Measurements from ENCODE around the gene LDLRAD4. TPM values are rescaled to one million over a fixed set of nuclear protein-coding genes. Genes with fewer than 3 reads are reported as not detected.

LDLRAD4 gene
- total RNA-seq, 1 experiment from 2014 or later, result not detected

DNA sequence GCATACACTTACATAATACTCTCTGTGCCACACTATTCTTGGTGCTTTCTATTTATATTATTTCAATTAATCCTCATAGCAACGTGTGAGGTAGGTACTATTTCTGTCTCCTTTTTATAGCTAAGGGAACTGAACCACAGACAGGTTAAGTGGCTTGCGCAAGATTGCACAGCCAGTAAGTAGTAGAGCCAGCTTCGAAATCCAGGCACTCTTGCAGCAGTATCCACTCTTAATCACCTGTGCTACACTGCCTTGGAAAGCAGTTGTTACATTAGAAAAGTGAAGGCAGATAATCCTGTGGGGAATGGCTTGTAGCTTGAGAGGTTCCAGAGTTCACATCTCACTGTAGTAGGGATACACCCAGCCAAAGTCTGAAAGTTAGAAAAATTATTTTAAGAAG is 198.3 kb downstream of the LDLRAD4 start:
- no peak overlapping the region for H3K27ac ChIP-seq (ENCODE audit: low read length)
- DNase-seq (no peak), ATAC-seq (no peak)
- ChIA-PET CTCF (no interaction called here), POLR2A (ENCODE audit: unreplicated experiment) (no interaction called here)
- no peaks in the 10 kb centered on the region for H3F3A ChIP-seq (ENCODE audit: low read length, unreplicated experiment)
- no peaks in the 10 kb centered on the region for H3K9me3 ChIP-seq (ENCODE audit: low read length)
- H3K4me1 ChIP-seq (ENCODE audit: insufficient read depth, low read length), result peaks cover 5% of the 10 kb centered on the region; the same call in 1 of the 2 replicates
- no peaks in the 10 kb centered on the region for H3K9me2 ChIP-seq (replicated peaks; ENCODE audit: low read length)
- no peaks in the 10 kb centered on the region for H3K79me2 ChIP-seq (ENCODE audit: low read length)
- no peaks in the 10 kb centered on the region for H3K36me3 ChIP-seq (ENCODE audit: low read depth, low read length)
- H4K20me1 ChIP-seq (ENCODE audit: low read length), result no peaks in the 10 kb centered on the region
- no peak overlapping the region for H2AFZ ChIP-seq (ENCODE audit: low read length)
- TF ChIP-seq EZH2 (IDR thresholded peaks at IDR 0.05; ENCODE audit: low read length, unreplicated experiment) (no peak), EZH2phosphoT487 (IDR thresholded peaks at IDR 0.05; ENCODE audit: borderline replicate concordance, low read length) (no peak)
- TF ChIP-seq, protein P1, sequence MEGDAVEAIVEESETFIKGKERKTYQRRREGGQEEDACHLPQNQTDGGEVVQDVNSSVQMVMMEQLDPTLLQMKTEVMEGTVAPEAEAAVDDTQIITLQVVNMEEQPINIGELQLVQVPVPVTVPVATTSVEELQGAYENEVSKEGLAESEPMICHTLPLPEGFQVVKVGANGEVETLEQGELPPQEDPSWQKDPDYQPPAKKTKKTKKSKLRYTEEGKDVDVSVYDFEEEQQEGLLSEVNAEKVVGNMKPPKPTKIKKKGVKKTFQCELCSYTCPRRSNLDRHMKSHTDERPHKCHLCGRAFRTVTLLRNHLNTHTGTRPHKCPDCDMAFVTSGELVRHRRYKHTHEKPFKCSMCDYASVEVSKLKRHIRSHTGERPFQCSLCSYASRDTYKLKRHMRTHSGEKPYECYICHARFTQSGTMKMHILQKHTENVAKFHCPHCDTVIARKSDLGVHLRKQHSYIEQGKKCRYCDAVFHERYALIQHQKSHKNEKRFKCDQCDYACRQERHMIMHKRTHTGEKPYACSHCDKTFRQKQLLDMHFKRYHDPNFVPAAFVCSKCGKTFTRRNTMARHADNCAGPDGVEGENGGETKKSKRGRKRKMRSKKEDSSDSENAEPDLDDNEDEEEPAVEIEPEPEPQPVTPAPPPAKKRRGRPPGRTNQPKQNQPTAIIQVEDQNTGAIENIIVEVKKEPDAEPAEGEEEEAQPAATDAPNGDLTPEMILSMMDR (conservative IDR thresholded peaks at IDR 0.05; ENCODE audit: low read depth, low read length), result no peak
- intact Hi-C loops (cut with micrococcal nuclease), result no loop called here
- H3K4me3 ChIP-seq (ENCODE audit: low read length), result no peak overlapping the region
- no TSS peak for BruUV-seq (replicated peaks)
- no peak overlapping the region for H3K9ac ChIP-seq (ENCODE audit: low read length)
- peaks cover 49% of the 10 kb centered on the region for H3K27me3 ChIP-seq (ENCODE audit: low read length)
- H3K4me2 ChIP-seq (ENCODE audit: low read length), result no peak overlapping the region

- H3K27me3 ChIP-seq (ENCODE audit: low read length), result peaks cover 41% of the 10 kb centered on the region
- BruUV-seq (replicated peaks), result no TSS peak
- H3K4me1 ChIP-seq (ENCODE audit: insufficient read depth, low read length), result peaks cover 5% of the 10 kb centered on the region; the same call in 1 of the 2 replicates
- H2AFZ ChIP-seq (ENCODE audit: low read length), result no peak overlapping the region
- no peak overlapping the region for H3K9ac ChIP-seq (ENCODE audit: low read length)
- peak; percentile 20 for DNase-seq
- H3K4me2 ChIP-seq (ENCODE audit: low read length), result no peak overlapping the region
- H3K4me3 ChIP-seq (ENCODE audit: low read length), result no peak overlapping the region
- no peak for ATAC-seq
- H3K27ac ChIP-seq (ENCODE audit: low read length), result no peak overlapping the region
- no peaks in the 10 kb centered on the region for H4K20me1 ChIP-seq (ENCODE audit: low read length)
- no peaks in the 10 kb centered on the region for H3K36me3 ChIP-seq (ENCODE audit: low read depth, low read length)
- no peaks in the 10 kb centered on the region for H3K79me2 ChIP-seq (ENCODE audit: low read length)
- ChIA-PET POLR2A (ENCODE audit: unreplicated experiment) (no interaction called here), CTCF (no interaction called here)
- H3F3A ChIP-seq (ENCODE audit: low read length, unreplicated experiment), result no peaks in the 10 kb centered on the region
- no peaks in the 10 kb centered on the region for H3K9me3 ChIP-seq (ENCODE audit: low read length)
- intact Hi-C loops (cut with micrococcal nuclease), result no loop called here
- TF ChIP-seq EZH2 (IDR thresholded peaks at IDR 0.05; ENCODE audit: low read length, unreplicated experiment), result no peak
- no peak for TF ChIP-seq EZH2phosphoT487 (IDR thresholded peaks at IDR 0.05; ENCODE audit: borderline replicate concordance, low read length)
- TF ChIP-seq, protein P1 (conservative IDR thresholded peaks at IDR 0.05; ENCODE audit: low read depth, low read length), result no peak
- H3K9me2 ChIP-seq (replicated peaks; ENCODE audit: low read length), result no peaks in the 10 kb centered on the region
These were observed 199.6 kb downstream of the LDLRAD4 start for GRCh38 chr18:13418013-13418710.

DNA sequence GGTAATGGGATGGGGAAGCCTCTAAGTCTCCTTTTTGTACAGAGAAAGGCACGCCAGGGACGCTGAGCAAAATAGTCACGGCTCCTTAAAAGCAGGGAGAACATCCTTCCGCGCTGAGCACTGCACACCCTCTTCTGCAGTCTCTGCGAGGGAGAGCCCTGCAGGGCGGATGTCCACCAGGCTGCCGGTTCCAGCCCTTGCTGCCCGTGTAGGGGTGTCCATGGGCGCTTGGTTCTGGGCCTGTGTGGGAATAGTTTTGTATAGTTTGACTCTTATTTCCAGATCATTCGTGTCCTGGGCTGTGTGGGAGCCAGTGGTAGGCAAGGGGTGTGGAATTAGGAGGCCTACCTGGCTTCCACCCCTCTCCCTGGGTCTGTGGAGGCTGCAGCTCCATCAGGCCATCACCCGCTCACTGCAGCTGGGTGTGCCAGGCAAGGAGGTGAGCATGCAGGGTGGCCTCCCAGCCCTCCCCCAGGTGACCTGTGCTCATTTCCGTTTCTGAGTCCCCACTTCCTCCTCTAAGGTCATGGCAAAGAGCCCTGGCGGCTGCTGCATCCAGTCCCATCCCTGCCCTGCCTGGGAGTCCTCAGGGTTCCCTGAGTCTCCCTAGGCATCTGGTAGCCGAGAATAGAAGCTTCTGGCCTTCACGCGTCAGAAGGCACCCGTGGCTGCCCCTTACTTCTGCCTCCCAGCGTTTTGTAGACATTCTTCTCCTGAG is 202.6 kb downstream of the LDLRAD4 start:
- intact Hi-C loops (cut with micrococcal nuclease), result no loop called here
- no peaks in the 10 kb centered on the region for H3K79me2 ChIP-seq (ENCODE audit: low read length)
- BruUV-seq (replicated peaks), result no TSS peak
- ChIA-PET CTCF (no interaction called here), POLR2A (ENCODE audit: unreplicated experiment) (interaction anchor here (0.7 kb wide), 1 partner anchor 384 kb away, joined by 3 read pairs; no protein-coding TSS in a partner anchor)
- H3K9me3 ChIP-seq (ENCODE audit: low read length), result no peaks in the 10 kb centered on the region
- peaks cover 12% of the 10 kb centered on the region; the same call in 1 of the 2 replicates for H3K4me1 ChIP-seq (ENCODE audit: insufficient read depth, low read length)
- no peak overlapping the region for H3K4me3 ChIP-seq (ENCODE audit: low read length)
- ATAC-seq, result no peak
- H3F3A ChIP-seq (ENCODE audit: low read length, unreplicated experiment), result no peaks in the 10 kb centered on the region
- no peaks in the 10 kb centered on the region for H4K20me1 ChIP-seq (ENCODE audit: low read length)
- H3K27ac ChIP-seq (ENCODE audit: low read length), result no peak overlapping the region
- no peak overlapping the region for H3K9ac ChIP-seq (ENCODE audit: low read length)
- no peak overlapping the region for H2AFZ ChIP-seq (ENCODE audit: low read length)
- no peak for TF ChIP-seq EZH2phosphoT487 (IDR thresholded peaks at IDR 0.05; ENCODE audit: borderline replicate concordance, low read length)
- no peak for TF ChIP-seq EZH2 (IDR thresholded peaks at IDR 0.05; ENCODE audit: low read length, unreplicated experiment)
- TF ChIP-seq, protein P1 (conservative IDR thresholded peaks at IDR 0.05; ENCODE audit: low read depth, low read length), result no peak
- H3K27me3 ChIP-seq (ENCODE audit: low read length), result peaks cover 22% of the 10 kb centered on the region
- no peaks in the 10 kb centered on the region for H3K9me2 ChIP-seq (replicated peaks; ENCODE audit: low read length)
- no peak for DNase-seq
- H3K4me2 ChIP-seq (ENCODE audit: low read length), result no peak overlapping the region
- H3K36me3 ChIP-seq (ENCODE audit: low read depth, low read length), result no peaks in the 10 kb centered on the region
